Trophoblast cell (in vitro differentiated cells and primary cell): ENCODE data around the gene BABAM1.

Experiments
- DNase-seq, 2 donors: peaks; one replicate each; pipeline ENCODE4 v3.0.0-alpha.2; 2016
- H2AFZ ChIP-seq: 2 replicates; pipeline ENCODE4 v1.6.1; 2013; ENCODE audit warnings: low read length, moderate library complexity, mild to moderate bottlenecking; ENCODE audit not compliant: insufficient read depth, poor library complexity
- H2AK5ac ChIP-seq: 2 replicates; pipeline ENCODE4 v1.6.1; 2013; ENCODE audit warnings: mild to moderate bottlenecking, low read length
- H2BK120ac ChIP-seq: 2 replicates; pipeline ENCODE4 v1.6.1; 2013; ENCODE audit warnings: low read length, mild to moderate bottlenecking, moderate library complexity; ENCODE audit not compliant: insufficient read depth, poor library complexity
- H2BK12ac ChIP-seq: 2 replicates; pipeline ENCODE4 v1.6.1; 2013; ENCODE audit warnings: mild to moderate bottlenecking, low read length, moderate library complexity
- H2BK5ac ChIP-seq: 2 replicates; pipeline ENCODE4 v1.6.1; 2013; ENCODE audit warnings: low read length, low read depth, moderate library complexity, mild to moderate bottlenecking; ENCODE audit not compliant: poor library complexity
- H3K14ac ChIP-seq: 2 replicates; pipeline ENCODE4 v1.6.1; 2013; ENCODE audit warnings: mild to moderate bottlenecking, low read length
- H3K18ac ChIP-seq: 2 replicates; pipeline ENCODE4 v1.6.1; 2013; ENCODE audit warnings: mild to moderate bottlenecking, low read length
- H3K23ac ChIP-seq: 2 replicates; pipeline ENCODE4 v1.6.1; 2013; ENCODE audit warnings: low read length
- H3K27ac ChIP-seq: 2 replicates; pipeline ENCODE4 v1.5.1; 2013; ENCODE audit warnings: low read depth, mild to moderate bottlenecking, inconsistent platforms, low read length, moderate library complexity
- H3K27me3 ChIP-seq: 2 replicates; pipeline ENCODE4 v1.6.1; 2013; ENCODE audit warnings: inconsistent platforms, mild to moderate bottlenecking, low read length, moderate library complexity; ENCODE audit not compliant: insufficient read depth
- H3K36me3 ChIP-seq, 2 experiments: 1 replicate in 1 of 2; 2 replicates in 1 of 2; pipeline ENCODE4 v1.6.1; 2013; ENCODE audit warnings: low read length in 2 of 2, mild to moderate bottlenecking in 2 of 2, moderate library complexity in 1 of 2; ENCODE audit not compliant: insufficient read depth in 2 of 2, control insufficient read depth in 1 of 2
- H3K4ac ChIP-seq: 2 replicates; pipeline ENCODE4 v1.6.1; 2013; ENCODE audit warnings: low read depth, mild to moderate bottlenecking, low read length, moderate library complexity
- H3K4me1 ChIP-seq, 2 experiments: 1 replicate in 1 of 2; 2 replicates in 1 of 2; pipeline ENCODE4 v1.6.1; 2013; ENCODE audit warnings: low read length in 2 of 2, mild to moderate bottlenecking in 2 of 2, moderate library complexity in 1 of 2; ENCODE audit not compliant: insufficient read depth in 2 of 2, control insufficient read depth in 1 of 2
- H3K4me2 ChIP-seq: 2 replicates; pipeline ENCODE4 v1.6.1; 2013; ENCODE audit warnings: inconsistent platforms, mild to moderate bottlenecking, low read length, moderate library complexity
- H3K4me3 ChIP-seq: 2 replicates; pipeline ENCODE4 v1.5.1; 2013; ENCODE audit warnings: mild to moderate bottlenecking, low read depth, low read length, inconsistent platforms
- H3K79me1 ChIP-seq: one replicate; pipeline ENCODE4 v1.6.1; 2013; ENCODE audit warnings: low read length
- H3K79me2 ChIP-seq: 2 replicates; pipeline ENCODE4 v1.6.1; 2013; ENCODE audit warnings: low read length, mild to moderate bottlenecking; ENCODE audit not compliant: control insufficient read depth, insufficient read depth, poor library complexity
- H3K9ac ChIP-seq: 2 replicates; pipeline ENCODE4 v1.6.1; 2013; ENCODE audit warnings: mild to moderate bottlenecking, low read length
- H3K9me3 ChIP-seq: 2 replicates; pipeline ENCODE4 v1.6.1; 2013; ENCODE audit warnings: low read depth, mild to moderate bottlenecking, control low read depth, inconsistent platforms, low read length; ENCODE audit not compliant: insufficient read depth
- H4K12ac ChIP-seq: 2 replicates; pipeline ENCODE4 v1.6.1; 2013; ENCODE audit warnings: low read depth, mild to moderate bottlenecking, low read length, moderate library complexity
- H4K8ac ChIP-seq: 2 replicates; pipeline ENCODE4 v1.6.1; 2013; ENCODE audit warnings: low read depth, mild to moderate bottlenecking, low read length, moderate library complexity
- H4K91ac ChIP-seq: one replicate; pipeline ENCODE4 v1.6.1; 2013; ENCODE audit warnings: low read depth, mild to moderate bottlenecking, low read length, moderate library complexity
- WGBS: extraction: QIAGEN DNeasy Blood & Tissue Kit; methylation state at CpG from one replicate; pipeline ENCODE4 v1.1.7; 2013; ENCODE audit warnings: missing lambda C conversion rate; ENCODE audit not compliant: insufficient read length, insufficient coverage; ENCODE audit errors: extremely low coverage; 5-methylcytosine and 5-hydroxymethylcytosine counted together

Gene BABAM1

GRCh38 chr19:17275441-17276175 is 8.4 kb downstream of the BABAM1 start:
- H2BK120ac ChIP-seq, result no peak overlapping the region
- peak; percentile 75 to 88 for DNase-seq

GRCh38 chr19:17279436-17279835 is 12.2 kb downstream of the BABAM1 start:
- no CpG with 5 or more reads among the region's 3 CpGs for WGBS
- H3K4me1 ChIP-seq, result peaks cover 4 to 6% of the 10 kb centered on the region in 2 experiments
- no peak overlapping the region for H3K4ac ChIP-seq

More at GRCh38 chr19:17275441-17276175, 8.4 kb downstream of the BABAM1 start:
- H3K4ac ChIP-seq, result no peak overlapping the region
- no peak overlapping the region for H3K4me2 ChIP-seq
- no peak overlapping the region for H2AK5ac ChIP-seq
- no peak overlapping the region for H4K12ac ChIP-seq
- H3K79me2 ChIP-seq, result no peaks in the 10 kb centered on the region
- H2AFZ ChIP-seq, result no peak overlapping the region
- no peak overlapping the region for H3K27ac ChIP-seq
- no peak overlapping the region for H2BK12ac ChIP-seq
- H3K36me3 ChIP-seq, result peaks cover 62 to 65% of the 10 kb centered on the region in 2 experiments
- H3K4me3 ChIP-seq, result no peak overlapping the region
- H3K27me3 ChIP-seq, result no peaks in the 10 kb centered on the region
- no peak overlapping the region for H4K91ac ChIP-seq
- H3K23ac ChIP-seq, result no peak overlapping the region
- H3K14ac ChIP-seq, result no peak overlapping the region
- no peaks in the 10 kb centered on the region for H3K79me1 ChIP-seq
- H2BK5ac ChIP-seq, result no peak overlapping the region
- no CpG with 5 or more reads among the region's 19 CpGs for WGBS
- H3K18ac ChIP-seq, result no peak overlapping the region
- H3K4me1 ChIP-seq, result no peaks in the 10 kb centered on the region
- no peak overlapping the region for H4K8ac ChIP-seq
- H3K9ac ChIP-seq, result no peak overlapping the region
- no peaks in the 10 kb centered on the region for H3K9me3 ChIP-seq

DNA sequence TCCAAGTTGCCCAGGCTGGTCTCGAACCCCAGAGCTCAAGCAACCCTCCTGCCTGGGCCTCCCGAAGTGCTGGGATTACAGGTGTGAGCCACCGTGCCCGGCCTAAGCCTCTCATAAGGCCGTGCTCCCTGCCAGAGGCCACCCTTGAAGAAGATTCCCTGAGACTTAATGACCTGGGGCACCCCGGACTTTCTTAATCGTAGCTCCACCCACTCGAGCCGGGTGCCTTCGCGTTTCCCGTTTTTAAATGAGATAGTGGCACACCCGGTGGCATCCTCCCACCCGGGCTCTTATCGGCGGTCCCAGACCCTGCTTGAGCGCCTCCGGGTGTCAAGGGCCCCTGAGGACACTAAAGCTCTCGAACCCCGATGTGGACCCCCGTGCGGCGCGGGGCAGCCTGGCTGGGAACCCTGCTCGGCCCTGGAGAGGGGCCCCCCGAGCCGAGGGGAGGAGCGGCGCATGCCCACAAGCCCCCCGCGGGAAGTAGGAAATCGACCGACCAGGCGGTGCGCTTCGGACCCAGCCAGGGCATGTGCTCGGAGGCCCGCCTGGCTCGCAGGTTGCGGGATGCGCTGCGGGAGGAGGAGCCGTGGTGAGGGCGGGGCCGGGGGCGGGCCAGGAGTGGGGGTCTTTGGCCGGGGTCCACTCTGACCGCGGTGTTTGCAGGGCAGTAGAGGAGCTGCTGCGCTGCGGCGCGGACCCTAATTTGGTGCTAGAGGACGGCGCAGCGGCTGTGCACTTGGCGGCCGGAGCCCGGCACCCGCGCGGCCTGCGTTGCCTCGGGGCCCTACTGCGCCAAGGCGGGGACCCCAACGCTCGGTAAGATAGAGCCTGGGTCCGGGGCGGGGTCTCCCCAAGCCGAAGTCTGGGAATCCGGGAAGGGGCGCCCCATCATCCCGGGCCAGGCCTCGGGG is 14.4 kb downstream of the BABAM1 start, which contains the start of gene ANKLE1:
Gene ANKLE1, plus strand, starts transcription at position 511 of the 914 bp plus-strand sequence. Its CDS starts 20 bp downstream, at position 531.
- H3K14ac ChIP-seq, result peak within 1 kb of the TSS; percentile 64
- peak within 1 kb of the TSS; percentile 79 for H4K12ac ChIP-seq
- H4K8ac ChIP-seq, result peak within 1 kb of the TSS; percentile 77
- H2BK5ac ChIP-seq, result no peak within 1 kb of the TSS
- peak within 1 kb of the TSS; percentile 55 for H4K91ac ChIP-seq
- peak within 1 kb of the TSS; percentile 73 for H2BK120ac ChIP-seq
- no peak within 1 kb of the TSS for H3K27ac ChIP-seq
- peak within 1 kb of the TSS; percentile 73 for H2AK5ac ChIP-seq
- peak within 1 kb of the TSS; percentile 74 for H2AFZ ChIP-seq
- peak within 1 kb of the TSS; percentile 42 for H2BK12ac ChIP-seq
- H3K79me2 ChIP-seq, result no peaks in the 10 kb centered on the region
- H3K4me3 ChIP-seq, result peak within 1 kb of the TSS; percentile 19
- peaks cover 4% of the 10 kb centered on the region for H3K79me1 ChIP-seq
- H3K4me2 ChIP-seq, result peak within 1 kb of the TSS; percentile 64
- H3K9ac ChIP-seq, result no peak within 1 kb of the TSS
- peaks cover 19 to 22% of the 10 kb centered on the region in 2 experiments for H3K36me3 ChIP-seq
- DNase-seq, result no peak
- H3K23ac ChIP-seq, result no peak within 1 kb of the TSS
- peak within 1 kb of the TSS; percentile 57 for H3K18ac ChIP-seq
- H3K9me3 ChIP-seq, result peaks cover 4% of the 10 kb centered on the region
- H3K4ac ChIP-seq, result peak within 1 kb of the TSS; percentile 24
- no peaks in the 10 kb centered on the region for H3K27me3 ChIP-seq
- no CpG with 5 or more reads among the region's 75 CpGs for WGBS
- peaks cover 6% of the 10 kb centered on the region in 2 experiments for H3K4me1 ChIP-seq

More at GRCh38 chr19:17279436-17279835, 12.2 kb downstream of the BABAM1 start:
- H3K23ac ChIP-seq, result no peak overlapping the region
- peaks cover 2% of the 10 kb centered on the region for H3K9me3 ChIP-seq
- H3K36me3 ChIP-seq, result peaks cover 37 to 39% of the 10 kb centered on the region in 2 experiments
- no peak overlapping the region for H2AFZ ChIP-seq
- peaks cover 4% of the 10 kb centered on the region for H3K79me1 ChIP-seq
- no peak overlapping the region for H3K4me2 ChIP-seq
- no peak overlapping the region for H2BK12ac ChIP-seq
- H2BK120ac ChIP-seq, result no peak overlapping the region
- no peak overlapping the region for H4K12ac ChIP-seq
- H3K4me3 ChIP-seq, result no peak overlapping the region
- H3K9ac ChIP-seq, result no peak overlapping the region
- no peaks in the 10 kb centered on the region for H3K79me2 ChIP-seq
- no peaks in the 10 kb centered on the region for H3K27me3 ChIP-seq
- no peak overlapping the region for H2BK5ac ChIP-seq
- no peak overlapping the region for H3K27ac ChIP-seq
- no peak overlapping the region for H4K8ac ChIP-seq
- no peak overlapping the region for H4K91ac ChIP-seq
- DNase-seq, result no peak
- no peak overlapping the region for H3K14ac ChIP-seq
- no peak overlapping the region for H2AK5ac ChIP-seq
- no peak overlapping the region for H3K18ac ChIP-seq

GRCh38 chr19:17282488-17283125 is 15.4 kb downstream of the BABAM1 start:
- H2AK5ac ChIP-seq, result peak overlapping the region; percentile 73
- peak overlapping the region; percentile 42 for H2BK12ac ChIP-seq
- H3K9ac ChIP-seq, result no peak overlapping the region

More at GRCh38 chr19:17282488-17283125, 15.4 kb downstream of the BABAM1 start:
- WGBS, result no CpG with 5 or more reads among the region's 45 CpGs
- Histone ChIP-seq H3K4me2 (peak overlapping the region; percentile 64), H4K91ac (peak overlapping the region; percentile 55), H3K23ac (no peak overlapping the region), H3K9me3 (peaks cover 4% of the 10 kb centered on the region), H3K79me1 (peaks cover 4% of the 10 kb centered on the region), H3K4me3 (peak overlapping the region; percentile 19), H2BK5ac (no peak overlapping the region), H2BK120ac (peak overlapping the region; percentile 73), H3K4me1 (peaks cover 6% of the 10 kb centered on the region in 2 experiments), H3K4ac (peak overlapping the region; percentile 24), H2AFZ (peak overlapping the region; percentile 74), H3K27ac (no peak overlapping the region), H3K79me2 (no peaks in the 10 kb centered on the region), H4K8ac (peak overlapping the region; percentile 77), H3K36me3 (peaks cover 12 to 14% of the 10 kb centered on the region in 2 experiments), H4K12ac (peak overlapping the region; percentile 79), H3K14ac (peak overlapping the region; percentile 64), H3K18ac (peak overlapping the region; percentile 57), H3K27me3 (no peaks in the 10 kb centered on the region)
- DNase-seq, result peak; percentile 89 to 91
